Measurements from ENCODE around the gene VSX1.
A peak's percentile ranks its signal among the peaks of the same experiment; 100 is the strongest.

Gene VSX1

GRCh38 chr20:25081730-25082497, at the start of gene VSX1:
TSS of gene VSX1 (minus strand) at chr20:25082141. CDS start at chr20:25082096, 45 bp downstream.
- H3K4me3 ChIP-seq (ENCODE audit: severe bottlenecking): no peak within 1 kb of the TSS
- no peak within 1 kb of the TSS for H3K27ac ChIP-seq (ENCODE audit: poor library complexity, severe bottlenecking)
- no peaks in the 10 kb centered on the region for H3K4me1 ChIP-seq (ENCODE audit: insufficient read depth, poor library complexity, severe bottlenecking)
- TF ChIP-seq, protein P1, sequence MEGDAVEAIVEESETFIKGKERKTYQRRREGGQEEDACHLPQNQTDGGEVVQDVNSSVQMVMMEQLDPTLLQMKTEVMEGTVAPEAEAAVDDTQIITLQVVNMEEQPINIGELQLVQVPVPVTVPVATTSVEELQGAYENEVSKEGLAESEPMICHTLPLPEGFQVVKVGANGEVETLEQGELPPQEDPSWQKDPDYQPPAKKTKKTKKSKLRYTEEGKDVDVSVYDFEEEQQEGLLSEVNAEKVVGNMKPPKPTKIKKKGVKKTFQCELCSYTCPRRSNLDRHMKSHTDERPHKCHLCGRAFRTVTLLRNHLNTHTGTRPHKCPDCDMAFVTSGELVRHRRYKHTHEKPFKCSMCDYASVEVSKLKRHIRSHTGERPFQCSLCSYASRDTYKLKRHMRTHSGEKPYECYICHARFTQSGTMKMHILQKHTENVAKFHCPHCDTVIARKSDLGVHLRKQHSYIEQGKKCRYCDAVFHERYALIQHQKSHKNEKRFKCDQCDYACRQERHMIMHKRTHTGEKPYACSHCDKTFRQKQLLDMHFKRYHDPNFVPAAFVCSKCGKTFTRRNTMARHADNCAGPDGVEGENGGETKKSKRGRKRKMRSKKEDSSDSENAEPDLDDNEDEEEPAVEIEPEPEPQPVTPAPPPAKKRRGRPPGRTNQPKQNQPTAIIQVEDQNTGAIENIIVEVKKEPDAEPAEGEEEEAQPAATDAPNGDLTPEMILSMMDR (IDR thresholded peaks at IDR 0.05; ENCODE audit: poor library complexity, severe bottlenecking): no peak
- H3K9me3 ChIP-seq (ENCODE audit: severe bottlenecking): no peaks in the 10 kb centered on the region
- DNase-seq (ENCODE audit: low spot score): peak; percentile 58
- H3K27me3 ChIP-seq (ENCODE audit: insufficient read depth, poor library complexity, severe bottlenecking): peaks cover 100% of the 10 kb centered on the region
- H3K36me3 ChIP-seq (ENCODE audit: low read depth): no peaks in the 10 kb centered on the region
- 0 out of 3 replicates have a peak, but pooled peaks have one; percentile 6 for ATAC-seq (ENCODE audit: low read depth)

DNA sequence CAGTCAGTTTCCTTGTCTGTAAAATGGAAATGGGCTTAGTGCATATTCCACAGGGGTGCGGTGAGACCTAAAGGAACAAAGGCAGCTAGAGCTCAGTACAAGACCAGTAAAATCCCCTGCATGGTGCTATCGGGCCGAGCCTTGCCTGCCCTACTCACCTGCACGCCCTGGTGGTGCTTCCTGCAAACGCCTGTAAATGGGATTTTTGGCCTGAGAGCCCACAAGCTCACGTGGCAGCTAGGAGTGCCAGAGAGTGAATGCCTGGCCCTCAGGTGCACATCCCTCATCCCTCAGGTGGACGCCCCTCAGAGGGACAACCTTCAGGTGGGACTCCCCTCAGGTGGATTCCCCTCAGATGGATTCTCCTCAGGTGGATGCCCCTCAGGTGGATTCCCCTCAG, 48.0 kb upstream of the VSX1 start:
- Histone ChIP-seq H3K4me1 (ENCODE audit: insufficient read depth, poor library complexity, severe bottlenecking) (no peaks in the 10 kb centered on the region), H3K36me3 (ENCODE audit: low read depth) (no peaks in the 10 kb centered on the region), H3K4me3 (ENCODE audit: severe bottlenecking) (no peak overlapping the region), H3K27me3 (ENCODE audit: insufficient read depth, poor library complexity, severe bottlenecking) (no peaks in the 10 kb centered on the region), H3K27ac (ENCODE audit: poor library complexity, severe bottlenecking) (no peak overlapping the region), H3K9me3 (ENCODE audit: severe bottlenecking) (no peaks in the 10 kb centered on the region)
- ATAC-seq (ENCODE audit: low read depth): no peak
- DNase-seq (ENCODE audit: low spot score): no peak
- TF ChIP-seq, protein P1 (IDR thresholded peaks at IDR 0.05; ENCODE audit: poor library complexity, severe bottlenecking): no peak

DNA sequence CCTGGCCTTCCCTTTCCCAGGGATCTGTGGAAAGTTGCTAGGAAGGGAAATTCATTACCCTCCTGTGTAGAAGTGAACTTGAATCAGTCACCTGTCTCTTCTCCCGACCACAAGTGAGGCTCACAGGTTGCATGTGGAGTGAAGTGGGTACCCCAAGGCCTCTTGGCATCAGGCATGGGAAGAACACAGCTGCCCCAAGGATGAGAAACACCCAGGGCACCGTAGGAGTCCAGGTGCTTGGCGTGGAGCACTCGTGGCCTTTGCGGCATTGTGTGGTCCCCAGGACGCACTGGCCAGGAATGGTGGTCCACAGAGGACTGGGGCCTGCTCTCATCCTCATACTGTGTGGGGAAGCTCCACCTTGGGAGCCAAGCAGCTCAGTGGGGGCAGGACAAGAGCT, 47.5 kb upstream of the VSX1 start:
- H3K4me1 ChIP-seq (ENCODE audit: insufficient read depth, poor library complexity, severe bottlenecking): no peaks in the 10 kb centered on the region
- no peak overlapping the region for H3K27ac ChIP-seq (ENCODE audit: poor library complexity, severe bottlenecking)
- DNase-seq (ENCODE audit: low spot score) (no peak), ATAC-seq (ENCODE audit: low read depth) (no peak)
- TF ChIP-seq, protein P1 (IDR thresholded peaks at IDR 0.05; ENCODE audit: poor library complexity, severe bottlenecking): no peak
- no peak overlapping the region for H3K4me3 ChIP-seq (ENCODE audit: severe bottlenecking)
- H3K9me3 ChIP-seq (ENCODE audit: severe bottlenecking): no peaks in the 10 kb centered on the region
- no peaks in the 10 kb centered on the region for H3K36me3 ChIP-seq (ENCODE audit: low read depth)
- H3K27me3 ChIP-seq (ENCODE audit: insufficient read depth, poor library complexity, severe bottlenecking): no peaks in the 10 kb centered on the region

DNA sequence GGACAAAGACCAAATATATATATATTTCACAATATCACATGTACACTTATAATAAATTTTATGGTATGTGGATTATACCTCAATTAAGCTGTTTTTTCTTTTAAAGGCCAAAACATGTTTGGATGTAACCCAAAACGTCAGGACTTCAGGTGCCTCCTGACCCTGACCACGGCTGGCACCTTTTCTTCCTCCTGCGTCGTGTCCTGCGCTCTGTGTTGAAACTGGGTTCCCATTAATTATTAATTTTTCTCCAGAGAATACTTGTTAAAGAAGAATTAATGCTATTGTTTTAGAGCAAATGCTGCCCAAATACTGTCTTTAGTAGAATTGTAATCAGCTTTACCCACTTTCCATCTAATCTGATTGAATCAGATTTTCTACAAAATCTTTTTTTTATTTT, 46.7 kb upstream of the VSX1 start:
- Histone ChIP-seq H3K9me3 (ENCODE audit: severe bottlenecking) (no peaks in the 10 kb centered on the region), H3K27me3 (ENCODE audit: insufficient read depth, poor library complexity, severe bottlenecking) (no peaks in the 10 kb centered on the region), H3K27ac (ENCODE audit: poor library complexity, severe bottlenecking) (no peak overlapping the region), H3K36me3 (ENCODE audit: low read depth) (no peaks in the 10 kb centered on the region), H3K4me3 (ENCODE audit: severe bottlenecking) (no peak overlapping the region), H3K4me1 (ENCODE audit: insufficient read depth, poor library complexity, severe bottlenecking) (no peaks in the 10 kb centered on the region)
- DNase-seq (ENCODE audit: low spot score) (no peak), ATAC-seq (ENCODE audit: low read depth) (no peak)
- TF ChIP-seq, protein P1 (IDR thresholded peaks at IDR 0.05; ENCODE audit: poor library complexity, severe bottlenecking): no peak
